Forelimb muscle (tissue), 1 donor: ENCODE measurements around the gene CLBA1. TPM values are rescaled to one million over a fixed set of nuclear protein-coding genes. Genes with fewer than 3 reads are reported as not detected.
"Not testable (repeated sequence)": the region's sequence is repeated elsewhere in the genome, so short reads cannot be mapped to it uniquely, and the experiment has no call there.

Experiments
- DNase-seq: peaks from one replicate; pipeline ENCODE4 v3.0.0-alpha.2; 2013; ENCODE audit warnings: low read depth
- polyA plus RNA-seq: library from polyadenylated mRNA; unstranded; fragments of 120-200 nt; gene quantifications from one replicate; pipeline ENCODE4 v1.2.1, GENCODE V29; 2013; ENCODE audit not compliant: insufficient read length

CLBA1 gene
- polyA plus RNA-seq, 1 donor: 4.5 TPM

GRCh38 chr14:104947881-104948735 is 37.5 kb upstream of the CLBA1 start:
- not testable (repeated sequence) for DNase-seq

GRCh38 chr14:104948736-104949031 is 36.9 kb upstream of the CLBA1 start:
- DNase-seq: no peak

- not testable (repeated sequence) for DNase-seq
Measured at GRCh38 chr14:104949406-104949955, 36.1 kb upstream of the CLBA1 start.

- no peak for DNase-seq
Measured at GRCh38 chr14:104950021-104950420, 35.6 kb upstream of the CLBA1 start.

GRCh38 chr14:104950701-104951100 is 34.9 kb upstream of the CLBA1 start:
- not testable (repeated sequence) for DNase-seq

- DNase-seq: not testable (repeated sequence)
Measured at GRCh38 chr14:104951863-104952657, 33.5 kb upstream of the CLBA1 start.

- DNase-seq: no peak
Measured at GRCh38 chr14:104953097-104953496, 32.5 kb upstream of the CLBA1 start.

- no peak for DNase-seq
Measured at GRCh38 chr14:104953896-104954656, 31.5 kb upstream of the CLBA1 start.

GRCh38 chr14:104954746-104955395 is 30.7 kb upstream of the CLBA1 start:
- DNase-seq: no peak

- no peak for DNase-seq
Measured at GRCh38 chr14:104955396-104955770, 30.2 kb upstream of the CLBA1 start.

- DNase-seq: no peak
Measured at GRCh38 chr14:104956290-104956890, 29.2 kb upstream of the CLBA1 start.

- no peak for DNase-seq
Measured at GRCh38 chr14:104957146-104958113, 28.2 kb upstream of the CLBA1 start.

GRCh38 chr14:104964546-104964945 is 21.0 kb upstream of the CLBA1 start:
- no peak for DNase-seq

GRCh38 chr14:104965561-104966231 is 19.9 kb upstream of the CLBA1 start:
- no peak for DNase-seq

- no peak for DNase-seq
Measured at GRCh38 chr14:104966261-104966865, 19.2 kb upstream of the CLBA1 start.

- no peak for DNase-seq
Measured at GRCh38 chr14:104966981-104967385, 18.6 kb upstream of the CLBA1 start.

- no peak for DNase-seq
Measured at GRCh38 chr14:104967386-104968152, 18.0 kb upstream of the CLBA1 start.

- DNase-seq: no peak
Measured at GRCh38 chr14:104968153-104968527, 17.4 kb upstream of the CLBA1 start.
